Suprapubic skin (tissue), 4 donors: ENCODE data around the gene DPH7. TPM values are rescaled to one million over a fixed set of nuclear protein-coding genes. Genes with fewer than 3 reads are reported as not detected.
"Not testable (repeated sequence)": the region's sequence is repeated elsewhere in the genome, so short reads cannot be mapped to it uniquely, and the experiment has no call there.

Source experiments
- DNase-seq, 2 donors: peaks; one replicate each; pipeline ENCODE4 v3.0.0-alpha.2; 2019; ENCODE audit warnings: low spot score in 2 of 2
- H3K27ac ChIP-seq: fragments of 200-600 bp; sonication (generic); one replicate; pipeline ENCODE4 v1.5.1; 2019
- H3K27me3 ChIP-seq: fragments of 200-600 bp; sonication (generic); one replicate; pipeline ENCODE4 v1.5.1; 2019
- H3K36me3 ChIP-seq: fragments of 200-600 bp; sonication (generic); one replicate; pipeline ENCODE4 v1.5.1; 2019
- H3K4me1 ChIP-seq: fragments of 200-600 bp; sonication (generic); one replicate; pipeline ENCODE4 v1.5.1; 2019
- H3K4me3 ChIP-seq: fragments of 200-600 bp; sonication (generic); one replicate; pipeline ENCODE4 v1.5.1; 2019; ENCODE audit warnings: mild to moderate bottlenecking
- H3K9me3 ChIP-seq: fragments of 200-600 bp; sonication (generic); one replicate; pipeline ENCODE4 v1.5.1; 2019
- CTCF ChIP-seq, 2 donors: fragments of 200-600 bp in 1 of 2; fragments of 450-650 bp in 1 of 2; sonication (generic) in 1 of 2; IDR thresholded peaks; one replicate each; pipeline ENCODE4 v1.5.1; 2016 to 2019; ENCODE audit warnings: antibody characterized with exemption in 2 of 2, mild to moderate bottlenecking in 1 of 2, moderate library complexity in 1 of 2
- EP300 ChIP-seq: sonication (generic); formaldehyde crosslinking; IDR thresholded peaks from one replicate; pipeline ENCODE4 v1.6.1; 2017; ENCODE audit warnings: antibody characterized with exemption
- POLR2A ChIP-seq, 2 donors: fragments of 450-650 bp; IDR thresholded peaks; one replicate each; pipeline ENCODE4 v1.6.1; 2017; ENCODE audit warnings: antibody characterized with exemption in 2 of 2, mild to moderate bottlenecking in 2 of 2, moderate library complexity in 2 of 2
- POLR2AphosphoS5 ChIP-seq, 3 donors: sonication (generic); formaldehyde crosslinking; IDR thresholded peaks; one replicate each; pipeline ENCODE4 v1.6.1; 2017; ENCODE audit warnings: antibody characterized with exemption in 3 of 3
- WGBS: methylation state at CpG from one replicate; pipeline ENCODE4 v1.1.5; 2018; 5-methylcytosine and 5-hydroxymethylcytosine counted together
- total RNA-seq, 4 donors: library from RNA; depleted of rRNA; stranded (reverse); fragments of >200 nt; gene quantifications; one replicate each; pipeline ENCODE4 v1.1.0, GENCODE V29; 2016

The DPH7 gene
- total RNA-seq: 10 to 100 TPM; 26.8 to 64.8 (median 34.1) TPM

- Histone ChIP-seq H3K27ac (peak within 1 kb of the TSS; percentile 16), H3K4me1 (peaks cover 34% of the 10 kb centered on the region)
- peak; percentile 96 for DNase-seq
These were observed at the start of gene DPH7 for GRCh38 chr9:137578518-137579258. Gene DPH7 (minus strand): TSS chr9:137578925. CDS start chr9:137578777, 148 bp downstream.

GRCh38 chr9:137627406-137627805 is 48.7 kb upstream of the DPH7 start:
- not testable (repeated sequence) for H3K36me3 ChIP-seq, H3K9me3 ChIP-seq, DNase-seq, H3K27ac ChIP-seq, H3K27me3 ChIP-seq, H3K4me3 ChIP-seq
- 97% methylated on average over 14 of the region's 14 CpGs for WGBS
- H3K4me1 ChIP-seq: peaks cover 41% of the 10 kb centered on the region

More at GRCh38 chr9:137578518-137579258, at the start of gene DPH7:
- 0% methylated on average over 32 of the region's 82 CpGs for WGBS
- TF ChIP-seq POLR2A (IDR thresholded peaks at IDR 0.05) (peak in 1 of 2 donors; percentile 17), EP300 (no peak), POLR2AphosphoS5 (IDR thresholded peaks at IDR 0.05) (peak in 1 of 3 donors; percentile 81), CTCF (IDR thresholded peaks at IDR 0.05) (peak; percentile 78 to 99)
- Histone ChIP-seq H3K36me3 (peaks cover 41% of the 10 kb centered on the region), H3K27me3 (no peaks in the 10 kb centered on the region), H3K4me3 (peak within 1 kb of the TSS; percentile 73), H3K9me3 (no peaks in the 10 kb centered on the region)

GRCh38 chr9:137626464-137626863 is 47.7 kb upstream of the DPH7 start:
- no peak overlapping the region for H3K27ac ChIP-seq
- peaks cover 39% of the 10 kb centered on the region for H3K4me1 ChIP-seq
- H3K36me3 ChIP-seq: no peaks in the 10 kb centered on the region
- H3K27me3 ChIP-seq: no peaks in the 10 kb centered on the region
- H3K9me3 ChIP-seq: no peaks in the 10 kb centered on the region
- 85% methylated on average over 4 of the region's 4 CpGs for WGBS
- no peak for TF ChIP-seq CTCF (IDR thresholded peaks at IDR 0.05)
- no peak for TF ChIP-seq POLR2A (IDR thresholded peaks at IDR 0.05)
- no peak for TF ChIP-seq EP300
- TF ChIP-seq POLR2AphosphoS5 (IDR thresholded peaks at IDR 0.05): no peak
- no peak for DNase-seq
- no peak overlapping the region for H3K4me3 ChIP-seq

- H3K9me3 ChIP-seq, H3K4me3 ChIP-seq, H3K36me3 ChIP-seq, DNase-seq, H3K27ac ChIP-seq, H3K27me3 ChIP-seq: not testable (repeated sequence)
- H3K4me1 ChIP-seq: peaks cover 35% of the 10 kb centered on the region
- 69% methylated on average over 8 of the region's 8 CpGs for WGBS
These were observed 43.5 kb upstream of the DPH7 start for GRCh38 chr9:137622211-137622610.

- H3K27ac ChIP-seq: no peak overlapping the region
- 50% methylated on average over 6 of the region's 6 CpGs for WGBS
These were observed 42.5 kb upstream of the DPH7 start for GRCh38 chr9:137621131-137621757.

More at GRCh38 chr9:137621131-137621757, 42.5 kb upstream of the DPH7 start:
- H3K4me3 ChIP-seq: no peak overlapping the region
- TF ChIP-seq CTCF (IDR thresholded peaks at IDR 0.05) (peak; percentile 19 to 38), POLR2A (IDR thresholded peaks at IDR 0.05) (no peak)
- H3K27me3 ChIP-seq: no peaks in the 10 kb centered on the region
- H3K9me3 ChIP-seq: no peaks in the 10 kb centered on the region
- no peak for DNase-seq
- no peaks in the 10 kb centered on the region for H3K36me3 ChIP-seq
- H3K4me1 ChIP-seq: peaks cover 40% of the 10 kb centered on the region
